Measurements from ENCODE around the gene OR52I2.

OR52I2 gene

DNA sequence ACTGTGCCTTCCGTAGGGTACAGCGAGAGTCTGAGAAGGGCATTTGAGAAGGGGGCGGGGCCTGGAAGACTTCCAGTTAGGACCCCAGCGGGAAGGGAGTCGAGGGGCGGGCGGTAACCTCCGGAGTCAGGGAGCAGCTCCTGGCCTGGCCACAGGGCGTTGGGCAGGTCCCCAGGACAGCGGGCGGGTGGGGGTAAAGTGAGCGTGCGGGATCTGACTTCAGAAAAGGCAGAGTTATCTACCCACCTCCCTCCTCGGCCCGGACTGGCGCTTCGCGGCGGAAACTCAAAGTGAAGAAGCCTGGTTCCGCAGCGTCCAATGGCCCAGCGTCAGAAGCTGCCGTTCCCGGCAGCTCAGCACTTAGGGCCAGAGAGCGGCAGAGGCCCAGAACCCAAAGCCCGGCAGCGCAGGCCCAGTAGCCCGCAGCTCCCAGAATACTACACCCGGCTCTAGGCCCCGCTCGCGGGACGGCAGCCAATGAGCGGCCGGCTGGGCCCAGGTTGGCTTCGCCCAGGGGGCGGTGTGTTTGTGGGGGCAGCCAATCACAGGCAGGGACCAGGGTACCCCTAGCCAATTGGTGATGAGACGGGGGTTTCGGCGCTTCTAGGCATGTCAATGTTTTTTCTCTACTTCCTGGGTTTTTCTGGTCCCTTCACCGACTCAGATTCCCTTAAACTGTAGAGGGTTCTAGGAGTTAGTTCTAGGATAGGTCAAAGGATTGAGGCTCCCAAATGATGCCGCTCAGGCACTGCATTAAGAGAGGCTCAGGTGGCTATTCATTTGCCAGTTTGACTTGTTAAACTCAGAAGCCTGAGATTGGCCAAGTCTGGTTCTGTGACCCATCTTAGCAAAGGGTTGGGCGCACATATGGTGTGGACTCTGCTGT, 26.5 kb downstream of the OR52I2 start, which contains the start of gene TRIM68:
Gene TRIM68, minus strand, starts transcription at position 451 of the 886 bp plus-strand sequence. CDS start 2,727 bp downstream, outside the sequence.
- DNase-seq (ENCODE audit: low read depth in 2 of 2), result peak; percentile 81 to 89

DNA sequence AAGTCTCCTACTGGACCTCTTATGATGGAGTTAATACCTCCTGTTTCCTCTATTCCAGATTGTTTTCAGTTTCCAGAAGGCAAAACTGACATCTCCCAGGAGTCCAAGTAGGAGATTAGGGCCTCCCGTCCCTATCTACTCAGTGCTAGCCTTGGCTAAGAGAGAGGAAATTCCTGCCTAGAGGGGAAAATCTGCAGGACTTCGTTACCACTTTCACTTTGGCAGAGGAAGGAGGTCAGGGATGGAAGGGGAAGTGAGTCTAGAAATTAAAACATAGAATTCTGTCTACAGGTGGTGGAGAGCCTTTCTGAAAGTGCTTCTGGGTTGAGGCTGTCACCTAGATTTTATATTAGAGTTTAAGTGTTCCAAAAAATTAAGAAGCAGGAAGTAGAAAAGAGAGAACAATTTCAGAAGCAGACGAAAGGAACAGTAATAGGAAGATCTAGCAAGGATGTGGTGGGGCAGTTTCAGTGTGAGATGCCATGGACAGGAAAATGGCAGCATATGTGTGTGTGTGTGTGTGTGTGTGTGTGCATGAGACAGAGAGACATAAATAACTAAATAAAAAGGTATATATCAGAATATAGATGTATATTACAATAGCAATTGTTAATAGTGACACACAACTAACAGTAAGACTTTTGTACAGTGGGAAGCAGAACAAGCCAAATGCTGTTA, 28.9 kb downstream of the OR52I2 start:
- DNase-seq (ENCODE audit: low read depth in 2 of 2), result no peak

DNA sequence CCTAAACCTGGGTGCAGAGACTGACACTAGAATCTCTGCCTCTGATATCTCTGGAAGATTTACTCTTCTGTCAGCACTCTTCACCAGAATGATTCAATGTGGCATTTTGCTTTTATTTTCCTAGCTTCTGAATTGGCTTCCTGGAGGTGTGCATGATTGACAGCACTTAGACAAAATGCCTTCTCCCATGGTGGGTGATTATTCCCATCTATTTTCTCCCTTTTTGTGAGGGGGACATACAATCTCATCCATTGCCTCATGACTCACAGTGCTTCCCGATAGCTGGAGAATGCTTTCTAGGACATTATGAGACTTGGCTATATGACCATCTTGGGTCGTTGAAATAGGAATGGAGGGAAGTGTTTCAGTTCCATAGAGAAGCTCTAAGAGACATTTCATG, 30.4 kb downstream of the OR52I2 start:
- DNase-seq (ENCODE audit: low read depth in 2 of 2), result no peak

DNA sequence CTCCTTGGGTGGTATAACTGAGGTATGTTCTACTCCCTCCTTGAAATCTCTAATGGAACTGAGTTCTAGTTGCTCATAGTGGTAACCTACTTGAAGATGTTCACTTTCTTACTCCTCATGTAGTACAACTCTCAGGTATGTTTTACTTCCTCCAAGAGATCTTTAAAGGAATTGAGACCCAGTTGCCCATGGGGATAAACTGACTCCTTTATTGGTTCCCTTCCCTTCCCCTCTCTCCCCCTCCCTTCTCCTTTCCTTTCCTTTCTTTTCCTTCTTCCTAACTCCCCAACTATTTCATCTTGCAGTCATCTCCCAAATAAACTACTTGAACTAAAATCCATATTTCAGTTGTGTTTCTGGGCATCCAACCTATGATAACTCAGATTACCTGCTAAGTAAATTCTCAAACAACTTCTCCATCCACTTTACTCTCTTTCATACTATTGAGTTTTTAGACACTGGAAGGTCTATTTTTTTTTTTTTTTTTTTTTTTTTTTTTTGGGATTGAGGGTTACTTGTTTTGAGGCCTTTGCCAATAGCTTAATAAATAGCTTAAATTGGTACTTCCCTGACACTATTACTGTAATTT, 34.4 kb downstream of the OR52I2 start:
- DNase-seq (ENCODE audit: low read depth in 2 of 2), result no peak

- DNase-seq (ENCODE audit: low read depth in 2 of 2), result no peak
These were observed 38.0 kb downstream of the OR52I2 start for GRCh38 chr11:4619514-4619913.

- DNase-seq (ENCODE audit: low read depth in 2 of 2), result no peak
These were observed 44.9 kb downstream of the OR52I2 start for GRCh38 chr11:4626207-4627099.

DNA sequence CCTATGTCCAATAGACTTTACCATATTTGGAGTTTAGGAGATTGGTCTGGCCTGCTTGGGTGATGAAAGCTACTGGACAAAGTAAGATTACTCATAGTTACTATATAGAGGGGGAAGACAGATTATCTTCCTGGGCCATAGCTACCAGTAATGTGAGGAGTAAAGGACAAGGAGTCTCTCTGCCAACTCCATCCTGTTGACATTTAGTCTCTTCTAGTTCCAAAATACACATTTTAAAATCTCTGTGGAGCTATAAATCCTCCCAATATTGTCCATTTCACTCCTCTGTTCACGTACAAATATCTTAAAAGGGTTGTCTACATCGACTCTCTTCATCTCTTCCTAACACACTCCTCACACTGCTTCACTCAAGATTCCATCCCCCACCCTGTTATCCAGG, 54.6 kb downstream of the OR52I2 start:
- no peak for DNase-seq (ENCODE audit: low read depth in 2 of 2)

GRCh38 chr11:4636962-4637661, 55.6 kb downstream of the OR52I2 start, which contains the start of gene OR51D1:
OR51D1 (plus strand) TSS chr11:4637477; CDS start chr11:4639791, 2,314 bp downstream.
- peak; percentile 39 to 51 for DNase-seq (ENCODE audit: low read depth in 2 of 2)

DNA sequence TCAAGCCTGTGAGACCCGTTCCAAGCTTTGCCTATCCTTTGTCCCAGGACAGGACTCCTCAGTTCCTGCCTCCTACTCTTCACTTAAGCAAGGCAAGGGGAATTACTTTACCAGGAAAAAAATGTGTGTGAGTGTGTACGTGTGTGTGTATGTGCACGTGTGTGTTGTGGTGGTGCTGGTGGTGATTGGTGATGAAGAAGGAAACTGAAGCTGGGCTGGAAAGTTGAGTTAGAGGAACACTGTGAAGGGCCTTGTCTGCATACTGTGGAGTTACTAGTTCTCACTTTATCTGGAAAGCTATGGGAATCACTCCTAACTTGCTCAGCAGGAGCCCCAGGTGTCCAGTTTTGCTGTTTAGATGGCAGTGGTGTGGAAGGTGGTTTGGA, 56.1 kb downstream of the OR52I2 start:
- DNase-seq (ENCODE audit: low read depth in 2 of 2), result no peak

- no peak for DNase-seq (ENCODE audit: low read depth in 2 of 2)
These were observed 58.4 kb downstream of the OR52I2 start for GRCh38 chr11:4639931-4640330.

DNA sequence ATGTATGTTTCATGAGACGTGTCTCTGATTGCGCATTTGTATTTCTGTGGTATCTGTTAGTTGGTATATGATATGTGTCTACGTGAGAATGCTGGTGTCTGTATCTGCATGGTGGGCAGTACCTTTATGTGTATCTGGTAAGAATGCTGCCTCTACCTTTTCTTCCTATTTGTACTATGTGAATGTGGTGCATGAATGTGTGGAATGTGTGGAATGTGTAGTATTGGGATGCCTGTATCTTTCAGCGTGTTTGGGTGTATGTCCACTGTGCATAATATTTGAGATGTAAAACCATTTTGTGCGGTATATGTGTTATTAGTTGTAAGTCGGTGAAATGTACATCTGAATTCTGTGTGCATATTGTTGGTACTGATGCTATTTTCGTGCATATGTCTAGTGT, 60.0 kb downstream of the OR52I2 start:
- no peak for DNase-seq (ENCODE audit: low read depth in 2 of 2)

DNA sequence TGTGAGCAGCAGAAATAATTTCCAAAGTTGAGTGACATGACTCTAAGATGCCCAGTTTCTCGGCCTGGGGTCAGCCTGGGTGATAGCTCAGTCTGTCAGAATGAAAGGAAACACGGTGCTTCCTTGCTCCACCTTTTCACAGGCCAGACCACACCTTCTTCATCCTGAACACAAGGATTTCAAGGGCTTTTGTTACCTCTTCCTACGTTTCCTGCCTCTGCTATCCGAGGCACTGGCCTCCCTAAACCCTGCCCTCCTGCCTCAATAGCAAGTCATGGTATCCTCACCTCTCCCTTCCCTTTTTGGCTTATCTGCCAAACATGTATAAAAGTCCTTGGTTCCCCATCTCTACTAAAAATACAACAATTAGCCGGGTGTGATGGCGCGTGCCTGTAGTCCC, 60.5 kb downstream of the OR52I2 start:
- no peak for DNase-seq (ENCODE audit: low read depth in 2 of 2)

All from stimulated activated CD8-positive, alpha-beta memory T cell treated with anti-CD3 and anti-CD28 coated beads, Interleukin-2, amount 100 ng/mL, for 1 hour (primary cell).